Natural killer cell (primary cell): Measurements from ENCODE around the gene GRM7. TPM values are rescaled to one million over a fixed set of nuclear protein-coding genes. Genes with fewer than 3 reads are reported as not detected.

Experiments
- ATAC-seq, 3 donors: fragments of 150-1000 bp in 2 of 3; fragments of 200-7000 bp in 1 of 3; cut with Tn5 transposase; 1 replicate in 1 of 3; 2 replicates in 2 of 3; pipeline ENCODE4 v1.10.0; 2021; ENCODE audit warnings: mild to moderate bottlenecking in 2 of 3, moderate library complexity in 2 of 3
- DNase-seq, 2 donors: peaks; one replicate each; pipeline versions ENCODE4 v3.0.0 to v3.0.0-alpha.2; 2013 to 2021; ENCODE audit warnings: mixed read lengths in 1 of 2
- H3K27ac ChIP-seq: one replicate; pipeline ENCODE4 v1.5.1; 2013; ENCODE audit warnings: mild to moderate bottlenecking, low read length
- H3K27me3 ChIP-seq: one replicate; pipeline ENCODE4 v1.6.1; 2013; ENCODE audit warnings: low read length; ENCODE audit not compliant: control insufficient read depth, insufficient read depth
- H3K36me3 ChIP-seq: one replicate; pipeline ENCODE4 v1.6.1; 2013; ENCODE audit warnings: low read length; ENCODE audit not compliant: control insufficient read depth, insufficient read depth
- H3K4me1 ChIP-seq: one replicate; pipeline ENCODE4 v1.6.1; 2013; ENCODE audit warnings: low read length; ENCODE audit not compliant: control insufficient read depth, insufficient read depth
- H3K4me3 ChIP-seq: one replicate; pipeline ENCODE4 v1.5.1; 2013; ENCODE audit warnings: low read length
- H3K9me3 ChIP-seq: one replicate; pipeline ENCODE4 v1.6.1; 2013; ENCODE audit warnings: low read length; ENCODE audit not compliant: control insufficient read depth, insufficient read depth
- H3K27ac Mint-ChIP-seq, 2 donors: one replicate each; pipeline ENCODE4 v1.8.0; 2022; ENCODE audit warnings: mild to moderate bottlenecking in 2 of 2, mixed read lengths in 2 of 2, moderate library complexity in 1 of 2
- H3K27me3 Mint-ChIP-seq, 2 donors: one replicate each; pipeline ENCODE4 v1.8.0; 2022; ENCODE audit warnings: low read depth in 2 of 2, mixed read lengths in 2 of 2
- H3K36me3 Mint-ChIP-seq: one replicate; pipeline ENCODE4 v1.8.0; 2022; ENCODE audit warnings: mixed read lengths
- H3K4me1 Mint-ChIP-seq, 2 donors: one replicate each; pipeline ENCODE4 v1.8.0; 2022; ENCODE audit warnings: mixed read lengths in 2 of 2
- H3K4me3 Mint-ChIP-seq: one replicate; pipeline ENCODE4 v1.8.0; 2022; ENCODE audit warnings: mild to moderate bottlenecking, moderate library complexity, mixed read lengths
- H3K9me3 Mint-ChIP-seq, 2 donors: one replicate each; pipeline ENCODE4 v1.8.0; 2022; ENCODE audit warnings: mixed read lengths in 2 of 2
- WGBS: methylation state at CpG from one replicate; pipeline ENCODE4 v1.1.7; 2013; ENCODE audit warnings: missing lambda C conversion rate; ENCODE audit not compliant: insufficient coverage; 5-methylcytosine and 5-hydroxymethylcytosine counted together
- intact Hi-C: fragments of 100-400 bp; cut with micrococcal nuclease; formaldehyde crosslinking; loops from one replicate; pipeline ENCODE4 v1.14.2; 2022
- total RNA-seq, 4 donors: library from RNA; stranded (reverse); fragments of 120-200 nt in 1 of 4; gene quantifications; one replicate each; pipeline versions ENCODE4 v1.2.3 to v1.2.4, GENCODE V29; 2013 to 2022
- TF ChIP-seq, protein P1 (sequence below): fragments of 200-600 bp; IDR thresholded peaks from one replicate; pipeline ENCODE4 v1.8.0; 2022; ENCODE audit warnings: antibody characterized with exemption

The GRM7 gene
- total RNA-seq, 3 donors from 2014 or later (not counting 1 experiment from before 2014, with no cell fraction given): not detected

DNA sequence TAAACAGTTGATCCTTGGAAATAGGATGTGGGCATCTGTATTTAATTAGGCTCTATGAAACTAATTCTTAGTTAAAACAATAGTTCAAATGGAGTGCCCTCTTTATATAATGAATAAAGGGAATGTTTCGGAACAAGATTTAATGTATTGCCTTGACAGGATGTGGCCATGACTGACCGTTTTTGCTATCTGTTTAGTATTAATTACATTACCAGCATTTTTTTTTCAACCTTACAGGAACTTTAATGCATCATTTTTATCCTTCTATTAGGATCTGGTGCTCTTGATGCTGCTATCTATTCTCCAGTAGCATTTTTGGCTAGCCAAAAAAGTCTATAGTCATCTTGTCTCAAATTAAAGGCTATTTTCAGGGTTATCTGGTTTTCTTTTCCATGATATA is 340.9 kb downstream of the GRM7 start:
- Mint-ChIP-seq H3K27ac (no peak overlapping the region), H3K9me3 (peaks cover 0 to 4% of the 10 kb centered on the region in 2 donors), H3K27me3 (peaks cover 0 to under 1% of the 10 kb centered on the region in 2 donors), H3K36me3 (no peaks in the 10 kb centered on the region), H3K4me1 (peaks cover 19 to 20% of the 10 kb centered on the region in 2 donors), H3K4me3 (no peak overlapping the region)
- Histone ChIP-seq H3K9me3 (no peaks in the 10 kb centered on the region), H3K27me3 (no peaks in the 10 kb centered on the region), H3K36me3 (no peaks in the 10 kb centered on the region), H3K4me3 (no peak overlapping the region), H3K27ac (no peak overlapping the region), H3K4me1 (no peaks in the 10 kb centered on the region)
- 67% methylated on average over 1 of the region's 2 CpGs for WGBS
- intact Hi-C loops: no loop called here
- TF ChIP-seq, protein P1, sequence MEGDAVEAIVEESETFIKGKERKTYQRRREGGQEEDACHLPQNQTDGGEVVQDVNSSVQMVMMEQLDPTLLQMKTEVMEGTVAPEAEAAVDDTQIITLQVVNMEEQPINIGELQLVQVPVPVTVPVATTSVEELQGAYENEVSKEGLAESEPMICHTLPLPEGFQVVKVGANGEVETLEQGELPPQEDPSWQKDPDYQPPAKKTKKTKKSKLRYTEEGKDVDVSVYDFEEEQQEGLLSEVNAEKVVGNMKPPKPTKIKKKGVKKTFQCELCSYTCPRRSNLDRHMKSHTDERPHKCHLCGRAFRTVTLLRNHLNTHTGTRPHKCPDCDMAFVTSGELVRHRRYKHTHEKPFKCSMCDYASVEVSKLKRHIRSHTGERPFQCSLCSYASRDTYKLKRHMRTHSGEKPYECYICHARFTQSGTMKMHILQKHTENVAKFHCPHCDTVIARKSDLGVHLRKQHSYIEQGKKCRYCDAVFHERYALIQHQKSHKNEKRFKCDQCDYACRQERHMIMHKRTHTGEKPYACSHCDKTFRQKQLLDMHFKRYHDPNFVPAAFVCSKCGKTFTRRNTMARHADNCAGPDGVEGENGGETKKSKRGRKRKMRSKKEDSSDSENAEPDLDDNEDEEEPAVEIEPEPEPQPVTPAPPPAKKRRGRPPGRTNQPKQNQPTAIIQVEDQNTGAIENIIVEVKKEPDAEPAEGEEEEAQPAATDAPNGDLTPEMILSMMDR: no peak
- ATAC-seq (no peak), DNase-seq (no peak)

DNA sequence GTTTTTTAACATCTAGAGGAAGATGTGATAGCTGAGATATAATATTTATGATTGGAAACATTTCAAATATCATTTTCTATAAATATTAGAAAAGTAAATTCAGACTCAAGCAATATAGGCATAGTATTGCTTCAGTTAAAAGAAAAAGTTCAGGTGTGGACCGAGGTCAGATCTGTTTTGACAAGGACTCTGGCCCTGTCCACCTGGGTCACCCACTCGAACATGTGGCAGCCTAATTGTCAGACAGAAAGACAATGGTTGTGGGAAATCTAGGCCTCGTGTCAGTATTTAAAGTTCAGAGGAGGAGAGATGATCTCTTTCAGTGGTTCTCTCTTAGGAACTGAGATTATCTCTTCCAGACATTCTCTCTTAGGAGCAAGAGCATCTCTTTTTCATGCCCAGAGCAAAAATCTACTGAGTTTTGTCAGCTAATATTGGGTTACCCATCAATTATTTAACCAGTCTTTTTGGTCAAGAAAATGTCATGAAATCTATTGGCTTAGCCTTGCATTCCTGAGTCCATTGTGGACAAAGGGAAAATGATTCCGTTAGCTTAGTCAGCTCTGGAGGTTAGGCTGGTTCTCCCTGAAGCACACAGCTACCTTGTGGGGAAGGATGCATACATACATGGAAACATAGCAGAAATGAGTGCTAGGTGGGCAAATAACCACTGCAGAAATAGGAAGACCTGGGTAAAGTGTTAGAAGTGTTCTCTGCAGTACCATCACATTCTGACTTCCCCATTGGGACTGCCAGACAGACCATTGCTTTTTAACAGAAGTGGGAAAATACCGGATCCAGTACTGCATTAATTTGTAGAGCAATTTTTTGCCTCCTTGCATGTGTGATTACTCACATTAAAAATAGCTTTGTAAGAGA is 343.3 kb downstream of the GRM7 start:
- H3K27me3 ChIP-seq: no peaks in the 10 kb centered on the region
- H3K4me3 ChIP-seq: no peak overlapping the region
- no peaks in the 10 kb centered on the region for H3K4me1 ChIP-seq
- 88% methylated on average over 5 of the region's 5 CpGs for WGBS
- H3K27me3 Mint-ChIP-seq: no peaks in the 10 kb centered on the region
- TF ChIP-seq, protein P1: no peak
- intact Hi-C loops: no loop called here
- H3K4me1 Mint-ChIP-seq: peaks cover 19 to 20% of the 10 kb centered on the region in 2 donors
- H3K4me3 Mint-ChIP-seq: peak overlapping the region; percentile 95
- no peak overlapping the region for H3K27ac ChIP-seq
- peak overlapping the region in 1 of 2 donors; percentile 82 for H3K27ac Mint-ChIP-seq
- ATAC-seq (no peak), DNase-seq (no peak)
- no peaks in the 10 kb centered on the region for H3K9me3 Mint-ChIP-seq
- H3K36me3 ChIP-seq: no peaks in the 10 kb centered on the region
- H3K36me3 Mint-ChIP-seq: no peaks in the 10 kb centered on the region
- no peaks in the 10 kb centered on the region for H3K9me3 ChIP-seq

DNA sequence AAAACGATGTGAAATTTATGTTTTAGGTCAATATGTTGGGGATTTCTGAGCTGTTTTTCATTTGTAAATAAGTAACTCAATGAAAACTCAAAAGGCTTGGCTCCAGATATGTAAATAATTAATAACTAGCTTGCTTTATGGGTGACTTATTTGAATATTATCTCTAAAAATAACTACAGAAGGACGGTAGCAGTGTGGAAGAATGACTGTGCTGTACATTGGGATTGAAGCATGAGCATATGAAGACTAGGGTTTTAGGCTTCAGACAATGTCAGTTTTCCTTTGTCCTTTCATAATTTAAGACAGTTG is 343.9 kb downstream of the GRM7 start:
- WGBS: 50% methylated on average over 1 of the region's 2 CpGs
- TF ChIP-seq, protein P1: no peak
- Mint-ChIP-seq H3K4me3 (peak overlapping the region; percentile 95), H3K36me3 (no peaks in the 10 kb centered on the region), H3K9me3 (no peaks in the 10 kb centered on the region), H3K27ac (peak overlapping the region; percentile 76 to 82), H3K27me3 (no peaks in the 10 kb centered on the region), H3K4me1 (peaks cover 19 to 20% of the 10 kb centered on the region in 2 donors)
- Histone ChIP-seq H3K27me3 (no peaks in the 10 kb centered on the region), H3K36me3 (no peaks in the 10 kb centered on the region), H3K4me1 (no peaks in the 10 kb centered on the region), H3K9me3 (no peaks in the 10 kb centered on the region), H3K4me3 (no peak overlapping the region), H3K27ac (no peak overlapping the region)
- DNase-seq (no peak), ATAC-seq (no peak)
- intact Hi-C loops: no loop called here
